Prostate gland (tissue), 2 donors: Measurements from ENCODE around the gene VIPR2.

Experiments
- CTCF ChIP-seq, 4 experiments: fragments of 200-600 bp in 2 of 4; fragments of 450-650 bp in 2 of 4; sonication (generic) in 2 of 4; IDR thresholded peaks; 1 replicate in 3 of 4; 2 replicates in 1 of 4; pipeline ENCODE4 v1.5.1; 2016 to 2019; ENCODE audit warnings: antibody characterized with exemption in 4 of 4, mild to moderate bottlenecking in 2 of 4, moderate library complexity in 2 of 4
- POLR2A ChIP-seq: fragments of 450-650 bp; IDR thresholded peaks from one replicate; pipeline ENCODE4 v1.6.1; 2016; ENCODE audit warnings: antibody characterized with exemption, mild to moderate bottlenecking

- TF ChIP-seq CTCF (IDR thresholded peaks at IDR 0.05) (no peak), POLR2A (no peak)
Measured at GRCh38 chr7:159105832-159106811, 38.5 kb downstream of the VIPR2 start.
